Activated CD8-positive, alpha-beta memory T cell treated with anti-CD3 and anti-CD28 coated beads for 24 hours (primary cell): Measurements from ENCODE around the gene BAIAP2L1.
"Not testable (repeated sequence)": the region's sequence is repeated elsewhere in the genome, so short reads cannot be mapped to it uniquely, and the experiment has no call there.

Source experiments
- DNase-seq: peaks from one replicate; pipeline ENCODE4 v3.0.0-alpha.2; 2020

BAIAP2L1 gene

GRCh38 chr7:98398567-98399372 lies 2.1 kb downstream of the BAIAP2L1 start:
- DNase-seq, result no peak

GRCh38 chr7:98396768-98397167 lies 4.1 kb downstream of the BAIAP2L1 start:
- no peak for DNase-seq

- DNase-seq, result no peak
Observed at GRCh38 chr7:98395951-98396350, 4.9 kb downstream of the BAIAP2L1 start.

- no peak for DNase-seq
Observed at GRCh38 chr7:98395481-98395880, 5.4 kb downstream of the BAIAP2L1 start.

- DNase-seq, result no peak
Observed at GRCh38 chr7:98394377-98394836, 6.5 kb downstream of the BAIAP2L1 start.

- no peak for DNase-seq
Observed at GRCh38 chr7:98387544-98388226, 13.2 kb downstream of the BAIAP2L1 start.

GRCh38 chr7:98387131-98387530 lies 13.8 kb downstream of the BAIAP2L1 start:
- no peak for DNase-seq

- DNase-seq, result not testable (repeated sequence)
Observed at GRCh38 chr7:98385532-98385931, 15.4 kb downstream of the BAIAP2L1 start.

GRCh38 chr7:98378210-98378819 lies 22.6 kb downstream of the BAIAP2L1 start:
- DNase-seq, result no peak

GRCh38 chr7:98376711-98377110 lies 24.2 kb downstream of the BAIAP2L1 start:
- no peak for DNase-seq

GRCh38 chr7:98375664-98376063 lies 25.2 kb downstream of the BAIAP2L1 start:
- DNase-seq, result no peak

GRCh38 chr7:98374285-98374680 lies 26.6 kb downstream of the BAIAP2L1 start:
- DNase-seq, result no peak

- no peak for DNase-seq
Observed at GRCh38 chr7:98372993-98373392, 27.9 kb downstream of the BAIAP2L1 start.

GRCh38 chr7:98369726-98370125 lies 31.2 kb downstream of the BAIAP2L1 start:
- no peak for DNase-seq

- DNase-seq, result no peak
Observed at GRCh38 chr7:98368716-98369115, 32.2 kb downstream of the BAIAP2L1 start.

- DNase-seq, result no peak
Observed at GRCh38 chr7:98366562-98366938, 34.3 kb downstream of the BAIAP2L1 start.

- no peak for DNase-seq
Observed at GRCh38 chr7:98365863-98366561, 34.9 kb downstream of the BAIAP2L1 start.

GRCh38 chr7:98364220-98364619 lies 36.7 kb downstream of the BAIAP2L1 start:
- no peak for DNase-seq

- no peak for DNase-seq
Observed at GRCh38 chr7:98362517-98362916, 38.4 kb downstream of the BAIAP2L1 start.

- no peak for DNase-seq
Observed at GRCh38 chr7:98360221-98361130, 40.4 kb downstream of the BAIAP2L1 start.

GRCh38 chr7:98359395-98359794 lies 41.5 kb downstream of the BAIAP2L1 start:
- DNase-seq, result no peak

- DNase-seq, result no peak
Observed at GRCh38 chr7:98358706-98359105, 42.2 kb downstream of the BAIAP2L1 start.
